Neural progenitor cell (in vitro differentiated cells): Measurements from ENCODE around the gene CNNM3.

Experiments used
- CTCF ChIP-seq: fragments of 200-600 bp; sonication (generic); IDR thresholded peaks from 2 replicates; pipeline ENCODE4 v1.5.1; 2017; ENCODE audit warnings: antibody characterized with exemption, mild to moderate bottlenecking
- EZH2 ChIP-seq: fragments of 200-600 bp; sonication (generic); IDR thresholded peaks from 2 replicates; pipeline ENCODE4 v1.6.1; 2017; ENCODE audit warnings: antibody characterized with exemption, mild to moderate bottlenecking, moderate library complexity
- EZH2phosphoT487 ChIP-seq: fragments of 200-600 bp; sonication (generic); IDR thresholded peaks from 2 replicates; pipeline ENCODE4 v1.6.1; 2017; ENCODE audit warnings: antibody characterized with exemption

DNA sequence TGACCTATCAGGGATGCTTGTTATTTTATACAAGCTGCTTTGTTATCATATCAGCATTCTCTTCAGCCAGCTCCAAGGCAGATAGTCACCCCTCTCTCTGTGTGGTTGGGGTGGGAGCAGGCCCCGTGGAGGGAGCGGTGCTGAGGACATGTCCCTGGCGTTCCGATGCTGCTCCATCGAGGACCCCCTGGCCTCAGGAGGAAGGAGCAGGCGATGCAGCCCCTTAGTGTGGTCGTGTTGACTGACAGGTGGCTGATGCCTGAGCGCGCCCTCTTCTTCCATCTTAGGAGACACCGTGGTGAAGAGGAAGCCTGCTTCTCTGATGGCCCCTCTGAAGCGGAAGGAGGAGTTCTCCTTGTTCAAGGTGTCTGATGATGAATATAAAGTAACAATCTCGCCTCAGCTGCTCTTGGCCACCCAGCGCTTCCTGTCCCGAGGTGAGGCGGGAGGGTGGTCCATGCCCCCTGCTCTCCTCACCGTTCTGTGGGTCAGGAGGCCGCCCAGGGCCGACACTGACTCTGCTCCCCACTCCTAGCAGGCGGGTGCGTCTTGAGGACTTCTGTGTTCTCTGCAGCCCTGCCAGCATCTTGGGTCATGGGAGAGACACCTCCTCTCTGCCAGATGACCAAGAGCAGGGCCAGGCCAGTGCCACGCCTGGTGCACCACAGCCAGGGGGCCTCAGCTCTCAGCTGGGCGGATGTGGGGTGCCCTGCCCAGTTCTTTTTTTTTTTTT is 10.6 kb downstream of the CNNM3 start:
- TF ChIP-seq CTCF: no peak
- no peak for TF ChIP-seq EZH2
- no peak for TF ChIP-seq EZH2phosphoT487
